ENCODE results near the gene RBFOX1.

The RBFOX1 gene

DNA sequence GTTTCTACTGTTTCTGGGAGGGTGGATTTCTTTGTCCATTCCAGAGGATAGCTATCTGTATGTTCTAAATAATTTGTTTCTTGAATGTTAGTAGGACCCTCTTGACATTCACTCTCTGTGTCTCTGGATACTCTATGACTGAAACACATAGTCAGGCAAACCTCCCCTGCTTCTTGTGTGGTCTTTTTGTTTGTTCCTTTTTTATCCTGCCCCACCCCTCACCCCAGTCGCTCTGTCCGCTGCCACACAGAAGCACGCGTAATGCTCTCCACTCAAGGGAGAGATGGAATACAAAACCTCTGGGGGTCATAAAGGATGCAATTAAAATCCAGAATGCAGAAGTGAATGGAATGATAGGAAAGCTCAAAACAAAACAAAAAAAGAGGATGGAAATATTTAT lies 253.1 kb downstream of the RBFOX1 start:
- no peak overlapping the region for H3K4me3 ChIP-seq (ENCODE audit: low read depth, low read length)
- no peak for DNase-seq
- no peaks in the 10 kb centered on the region for H3K36me3 ChIP-seq (replicated peaks)
- in situ Hi-C loops (cut with HindIII; ENCODE audit: low pct_ligation_motif_present, low sequenced_read_pairs) = no loop called here
- TF ChIP-seq, protein P1, sequence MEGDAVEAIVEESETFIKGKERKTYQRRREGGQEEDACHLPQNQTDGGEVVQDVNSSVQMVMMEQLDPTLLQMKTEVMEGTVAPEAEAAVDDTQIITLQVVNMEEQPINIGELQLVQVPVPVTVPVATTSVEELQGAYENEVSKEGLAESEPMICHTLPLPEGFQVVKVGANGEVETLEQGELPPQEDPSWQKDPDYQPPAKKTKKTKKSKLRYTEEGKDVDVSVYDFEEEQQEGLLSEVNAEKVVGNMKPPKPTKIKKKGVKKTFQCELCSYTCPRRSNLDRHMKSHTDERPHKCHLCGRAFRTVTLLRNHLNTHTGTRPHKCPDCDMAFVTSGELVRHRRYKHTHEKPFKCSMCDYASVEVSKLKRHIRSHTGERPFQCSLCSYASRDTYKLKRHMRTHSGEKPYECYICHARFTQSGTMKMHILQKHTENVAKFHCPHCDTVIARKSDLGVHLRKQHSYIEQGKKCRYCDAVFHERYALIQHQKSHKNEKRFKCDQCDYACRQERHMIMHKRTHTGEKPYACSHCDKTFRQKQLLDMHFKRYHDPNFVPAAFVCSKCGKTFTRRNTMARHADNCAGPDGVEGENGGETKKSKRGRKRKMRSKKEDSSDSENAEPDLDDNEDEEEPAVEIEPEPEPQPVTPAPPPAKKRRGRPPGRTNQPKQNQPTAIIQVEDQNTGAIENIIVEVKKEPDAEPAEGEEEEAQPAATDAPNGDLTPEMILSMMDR (IDR thresholded peaks at IDR 0.05; ENCODE audit: low read depth, low read length, missing control alignments) = no peak
- H3K27me3 ChIP-seq (replicated peaks) = no peaks in the 10 kb centered on the region
- H3K27ac ChIP-seq = no peak overlapping the region

DNA sequence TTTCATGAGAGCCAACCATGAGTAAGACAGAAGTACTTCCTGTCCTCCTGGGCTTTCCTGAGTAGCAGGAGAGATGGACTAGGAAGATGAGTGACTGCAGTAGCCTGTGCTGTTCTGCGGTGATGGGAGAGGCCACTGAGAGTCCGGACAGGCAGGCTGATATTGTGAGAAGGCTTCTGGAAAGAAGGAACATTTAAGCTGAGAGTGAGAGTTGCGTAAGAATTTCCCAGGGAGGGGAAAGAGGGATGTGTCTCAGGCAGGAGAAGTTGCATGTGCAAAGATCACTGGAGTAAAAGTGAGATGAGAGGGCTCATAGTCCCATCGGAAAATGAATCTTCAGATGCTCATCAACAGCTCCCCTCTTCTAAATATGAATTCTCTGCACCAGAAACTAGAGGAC lies 258.3 kb downstream of the RBFOX1 start:
- Histone ChIP-seq H3K27me3 (replicated peaks) (no peaks in the 10 kb centered on the region), H3K27ac (no peak overlapping the region), H3K36me3 (replicated peaks) (no peaks in the 10 kb centered on the region), H3K4me3 (ENCODE audit: low read depth, low read length) (no peak overlapping the region)
- TF ChIP-seq, protein P1 (IDR thresholded peaks at IDR 0.05; ENCODE audit: low read depth, low read length, missing control alignments) = no peak
- no peak for DNase-seq
- in situ Hi-C loops (cut with HindIII; ENCODE audit: low pct_ligation_motif_present, low sequenced_read_pairs) = no loop called here

DNA sequence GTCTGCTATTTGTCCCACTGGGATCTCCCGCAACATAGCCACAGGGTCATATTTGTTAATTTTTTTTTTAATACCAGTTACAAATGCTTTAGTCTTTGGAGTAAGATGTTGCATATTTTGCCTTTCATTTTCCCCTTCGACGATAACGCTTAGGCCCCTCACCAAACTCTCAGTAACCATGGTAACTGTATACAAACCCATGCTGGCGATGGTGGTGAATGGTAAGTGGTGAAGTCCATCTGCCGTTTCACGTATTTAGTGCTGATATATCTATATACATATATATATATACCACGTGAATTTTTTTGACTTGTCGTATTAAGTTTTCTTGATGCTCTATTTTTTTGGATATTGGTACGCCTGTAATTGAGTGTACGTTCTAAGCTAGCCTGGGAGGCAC lies 263.7 kb downstream of the RBFOX1 start:
- H3K4me3 ChIP-seq (ENCODE audit: low read depth, low read length) = no peak overlapping the region
- TF ChIP-seq, protein P1 (IDR thresholded peaks at IDR 0.05; ENCODE audit: low read depth, low read length, missing control alignments) = no peak
- no peak overlapping the region for H3K27ac ChIP-seq
- H3K27me3 ChIP-seq (replicated peaks) = no peaks in the 10 kb centered on the region
- H3K36me3 ChIP-seq (replicated peaks) = no peaks in the 10 kb centered on the region
- DNase-seq = no peak
- in situ Hi-C loops (cut with HindIII; ENCODE audit: low pct_ligation_motif_present, low sequenced_read_pairs) = no loop called here

DNA sequence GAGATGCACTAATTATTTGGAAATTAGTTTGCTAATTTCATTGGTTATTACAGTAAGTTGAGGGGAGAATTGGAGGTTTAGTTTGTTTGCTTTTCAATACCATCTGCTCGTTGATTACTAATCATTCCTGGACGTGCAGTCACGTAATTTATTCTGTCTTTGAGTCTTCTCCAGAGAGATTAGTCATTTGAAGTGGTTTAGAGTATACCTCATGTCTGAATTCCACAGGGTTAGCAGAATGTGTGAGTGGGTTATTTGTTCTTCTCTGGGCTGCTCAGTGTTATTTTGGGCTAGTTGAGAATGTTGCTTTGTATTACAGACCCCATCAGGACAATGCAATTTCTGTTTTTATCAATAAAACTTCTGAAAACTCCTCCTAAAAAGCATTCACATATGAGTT lies 265.0 kb downstream of the RBFOX1 start:
- Histone ChIP-seq H3K27ac (no peak overlapping the region), H3K4me3 (ENCODE audit: low read depth, low read length) (no peak overlapping the region), H3K27me3 (replicated peaks) (no peaks in the 10 kb centered on the region), H3K36me3 (replicated peaks) (no peaks in the 10 kb centered on the region)
- TF ChIP-seq, protein P1 (IDR thresholded peaks at IDR 0.05; ENCODE audit: low read depth, low read length, missing control alignments) = no peak
- no peak for DNase-seq
- in situ Hi-C loops (cut with HindIII; ENCODE audit: low pct_ligation_motif_present, low sequenced_read_pairs) = no loop called here

DNA sequence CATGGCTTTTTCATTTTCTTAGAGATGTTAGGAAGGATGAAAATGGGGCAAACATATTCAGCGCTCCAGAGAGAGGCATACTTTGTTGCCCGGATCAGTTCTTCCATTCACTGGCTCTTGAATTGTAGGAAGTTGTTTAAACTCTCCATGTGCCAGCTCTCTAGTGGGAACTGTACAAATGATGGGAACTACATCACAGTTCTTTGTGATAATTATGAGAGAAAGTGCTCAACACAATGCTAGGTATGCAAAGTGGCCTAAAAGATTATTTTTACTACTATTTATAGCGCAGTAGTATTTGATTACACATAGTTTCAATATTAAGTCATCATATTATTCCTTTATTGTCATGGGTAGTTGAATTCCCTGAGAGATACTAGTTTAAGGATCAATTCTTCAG lies 268.5 kb downstream of the RBFOX1 start:
- Histone ChIP-seq H3K27ac (no peak overlapping the region), H3K27me3 (replicated peaks) (no peaks in the 10 kb centered on the region), H3K4me3 (ENCODE audit: low read depth, low read length) (no peak overlapping the region), H3K36me3 (replicated peaks) (no peaks in the 10 kb centered on the region)
- DNase-seq = no peak
- in situ Hi-C loops (cut with HindIII; ENCODE audit: low pct_ligation_motif_present, low sequenced_read_pairs) = no loop called here
- TF ChIP-seq, protein P1 (IDR thresholded peaks at IDR 0.05; ENCODE audit: low read depth, low read length, missing control alignments) = no peak

DNA sequence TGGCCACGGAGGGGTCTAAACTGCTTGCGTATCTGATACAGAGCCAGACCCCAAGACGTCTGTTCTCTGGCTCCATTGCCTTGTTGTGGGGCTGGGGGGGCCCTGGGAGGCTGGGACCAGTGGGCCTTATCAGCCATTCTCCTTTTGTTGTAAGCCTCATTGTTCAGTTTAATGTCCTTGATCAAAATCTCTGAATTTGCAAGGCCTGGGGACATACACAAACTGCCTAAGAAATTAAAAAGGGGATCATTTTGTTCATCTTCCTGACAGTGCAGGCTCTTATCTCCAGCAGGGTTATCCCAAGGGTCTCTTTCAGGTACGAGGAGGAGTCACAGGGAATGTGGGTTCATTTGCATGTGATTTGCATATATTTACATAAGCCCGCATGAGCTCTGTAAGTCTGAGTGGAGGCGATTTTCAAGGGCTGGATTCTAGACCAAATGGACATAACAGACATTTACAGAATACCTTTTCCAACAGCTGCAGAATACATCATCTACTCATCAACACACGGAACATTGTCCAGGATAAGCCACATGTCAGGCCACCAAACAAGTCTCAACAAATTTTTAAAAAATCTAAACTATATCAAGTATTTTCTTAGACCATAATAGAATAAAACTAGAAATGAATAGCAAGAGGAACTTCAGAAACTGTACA lies 269.8 kb downstream of the RBFOX1 start:
- Histone ChIP-seq H3K36me3 (replicated peaks) (no peaks in the 10 kb centered on the region), H3K27ac (no peak overlapping the region), H3K27me3 (replicated peaks) (no peaks in the 10 kb centered on the region), H3K4me3 (ENCODE audit: low read depth, low read length) (no peak overlapping the region)
- in situ Hi-C loops (cut with HindIII; ENCODE audit: low pct_ligation_motif_present, low sequenced_read_pairs) = no loop called here
- no peak for DNase-seq
- TF ChIP-seq, protein P1 (IDR thresholded peaks at IDR 0.05; ENCODE audit: low read depth, low read length, missing control alignments) = no peak

All from brain microvascular endothelial cell (primary cell).